Measurements from ENCODE around the gene SIL1. TPM values are rescaled to one million over a fixed set of nuclear protein-coding genes. Genes with fewer than 3 reads are reported as not detected.

Gene SIL1
- polyA plus RNA-seq, 3 donors = 25.4 to 35.1 (median 27.9) TPM

- Histone ChIP-seq H3K4me1 (ENCODE audit: control insufficient read depth in 1 of 2, insufficient read depth in 2 of 2, low read length in 2 of 2) (no peaks in the 10 kb centered on the region), H4K20me1 (ENCODE audit: insufficient read depth, low read length) (no peaks in the 10 kb centered on the region), H3K4me2 (replicated peaks; ENCODE audit: extremely low read depth, low read length, poor library complexity, severe bottlenecking) (no peak overlapping the region), H3K9ac (ENCODE audit: insufficient read depth, low read length, poor library complexity, severe bottlenecking) (no peak overlapping the region), H3K36me3 (replicated peaks in 1 of 2; ENCODE audit: control insufficient read depth in 1 of 2, insufficient read depth in 2 of 2, low read length in 2 of 2) (peaks cover 11 to 81% of the 10 kb centered on the region in 2 donors), H3K27ac (ENCODE audit: low read depth in 1 of 2, low read length in 2 of 2) (no peak overlapping the region), H2AFZ (ENCODE audit: insufficient read depth, low read depth, low read length, poor library complexity, severe bottlenecking) (no peak overlapping the region), H3K9me3 (replicated peaks in 1 of 2; ENCODE audit: control insufficient read depth in 1 of 2, insufficient read depth in 1 of 2, low read length in 2 of 2) (no peaks in the 10 kb centered on the region), H3K4me3 (replicated peaks in 1 of 3; ENCODE audit: low read depth in 2 of 3, low read length in 3 of 3) (no peak overlapping the region), H3K27me3 (ENCODE audit: control insufficient read depth in 2 of 2, insufficient read depth in 2 of 2, low read length in 2 of 2) (no peaks in the 10 kb centered on the region), H3K79me2 (ENCODE audit: insufficient read depth, low read length) (no peaks in the 10 kb centered on the region)
- Mint-ChIP-seq H3K36me3 (peaks cover 87 to 91% of the 10 kb centered on the region in 2 donors), H3K27me3 (ENCODE audit: low read depth in 3 of 3) (peaks cover 0 to 2% (median 2%) of the 10 kb centered on the region in 3 donors), H3K27ac (peak overlapping the region in 1 of 7 donors; percentile 0), H3K9me3 (peaks cover 2 to 8% (median 6%) of the 10 kb centered on the region in 7 donors), H3K4me1 (peaks cover 1% of the 10 kb centered on the region), H3K4me3 (no peak overlapping the region)
- 100% methylated on average over 1 of the region's 3 CpGs for WGBS (ENCODE audit: insufficient coverage)
- no peak for DNase-seq
- intact Hi-C loops (cut with micrococcal nuclease) = no loop called here
- TF ChIP-seq CTCF (IDR thresholded peaks at IDR 0.05) = no peak
These were observed 182.0 kb downstream of the SIL1 start for GRCh38 chr5:139016186-139016585.

GRCh38 chr5:139014726-139015125 is 183.4 kb downstream of the SIL1 start:
- H3K27me3 ChIP-seq (ENCODE audit: control insufficient read depth in 2 of 2, insufficient read depth in 2 of 2, low read length in 2 of 2) = no peaks in the 10 kb centered on the region
- H3K9me3 Mint-ChIP-seq = peaks cover 3 to 9% (median 7%) of the 10 kb centered on the region in 7 donors
- peaks cover 1% of the 10 kb centered on the region for H3K4me1 Mint-ChIP-seq
- no peak for TF ChIP-seq CTCF (IDR thresholded peaks at IDR 0.05)
- intact Hi-C loops (cut with micrococcal nuclease) = no loop called here
- peaks cover 0 to 2% (median 2%) of the 10 kb centered on the region in 3 donors for H3K27me3 Mint-ChIP-seq (ENCODE audit: low read depth in 3 of 3)
- no peaks in the 10 kb centered on the region for H4K20me1 ChIP-seq (ENCODE audit: insufficient read depth, low read length)
- H3K4me2 ChIP-seq (replicated peaks; ENCODE audit: extremely low read depth, low read length, poor library complexity, severe bottlenecking) = no peak overlapping the region
- DNase-seq = no peak
- H3K36me3 Mint-ChIP-seq = peaks cover 73 to 79% of the 10 kb centered on the region in 2 donors
- no peaks in the 10 kb centered on the region for H3K4me1 ChIP-seq (ENCODE audit: control insufficient read depth in 1 of 2, insufficient read depth in 2 of 2, low read length in 2 of 2)
- H3K4me3 Mint-ChIP-seq = no peak overlapping the region
- H3K9me3 ChIP-seq (replicated peaks in 1 of 2; ENCODE audit: control insufficient read depth in 1 of 2, insufficient read depth in 1 of 2, low read length in 2 of 2) = no peaks in the 10 kb centered on the region
- WGBS (ENCODE audit: insufficient coverage) = 98% methylated on average over 3 of the region's 4 CpGs
- H3K27ac Mint-ChIP-seq = no peak overlapping the region
- no peak overlapping the region for H2AFZ ChIP-seq (ENCODE audit: insufficient read depth, low read depth, low read length, poor library complexity, severe bottlenecking)
- no peak overlapping the region for H3K4me3 ChIP-seq (replicated peaks in 1 of 3; ENCODE audit: low read depth in 2 of 3, low read length in 3 of 3)
- no peak overlapping the region for H3K27ac ChIP-seq (ENCODE audit: low read depth in 1 of 2, low read length in 2 of 2)
- H3K79me2 ChIP-seq (ENCODE audit: insufficient read depth, low read length) = no peaks in the 10 kb centered on the region
- peaks cover 11 to 66% of the 10 kb centered on the region in 2 donors for H3K36me3 ChIP-seq (replicated peaks in 1 of 2; ENCODE audit: control insufficient read depth in 1 of 2, insufficient read depth in 2 of 2, low read length in 2 of 2)
- no peak overlapping the region for H3K9ac ChIP-seq (ENCODE audit: insufficient read depth, low read length, poor library complexity, severe bottlenecking)

Measured in CD14-positive monocyte (primary cell).